Nephron (organoid): ENCODE results near the gene NKTR.
A peak's percentile ranks its signal among the peaks of the same experiment; 100 is the strongest.

Experiments
- H3K27ac Mint-ChIP-seq, 3 experiments: 2 replicates each; pipeline ENCODE4 v1.8.0; 2020; ENCODE audit warnings: mixed read lengths in 3 of 3, mild to moderate bottlenecking in 2 of 3, moderate library complexity in 1 of 3
- H3K27me3 Mint-ChIP-seq: 2 replicates; pipeline ENCODE4 v1.8.0; 2021; ENCODE audit warnings: low read depth, mild to moderate bottlenecking, moderate library complexity, mixed read lengths
- H3K36me3 Mint-ChIP-seq: 2 replicates; pipeline ENCODE4 v1.8.0; 2020; ENCODE audit warnings: low read depth, mixed read lengths
- H3K4me1 Mint-ChIP-seq: 2 replicates; pipeline ENCODE4 v1.8.0; 2020; ENCODE audit warnings: mixed read lengths
- H3K4me3 Mint-ChIP-seq, 3 experiments: 2 replicates each; pipeline ENCODE4 v1.8.0; 2020; ENCODE audit warnings: mild to moderate bottlenecking in 3 of 3, mixed read lengths in 3 of 3, moderate library complexity in 2 of 3
- H3K9me3 Mint-ChIP-seq: 2 replicates; pipeline ENCODE4 v1.8.0; 2020; ENCODE audit warnings: mixed read lengths
- TF ChIP-seq, protein P1 (sequence below), 3 experiments: fragments of 200-600 bp; sonication (generic); IDR thresholded peaks; one replicate each; pipeline ENCODE4 v1.5.0; 2021; ENCODE audit warnings: antibody characterized with exemption in 3 of 3; ENCODE audit not compliant: unreplicated experiment in 3 of 3

The NKTR gene

DNA sequence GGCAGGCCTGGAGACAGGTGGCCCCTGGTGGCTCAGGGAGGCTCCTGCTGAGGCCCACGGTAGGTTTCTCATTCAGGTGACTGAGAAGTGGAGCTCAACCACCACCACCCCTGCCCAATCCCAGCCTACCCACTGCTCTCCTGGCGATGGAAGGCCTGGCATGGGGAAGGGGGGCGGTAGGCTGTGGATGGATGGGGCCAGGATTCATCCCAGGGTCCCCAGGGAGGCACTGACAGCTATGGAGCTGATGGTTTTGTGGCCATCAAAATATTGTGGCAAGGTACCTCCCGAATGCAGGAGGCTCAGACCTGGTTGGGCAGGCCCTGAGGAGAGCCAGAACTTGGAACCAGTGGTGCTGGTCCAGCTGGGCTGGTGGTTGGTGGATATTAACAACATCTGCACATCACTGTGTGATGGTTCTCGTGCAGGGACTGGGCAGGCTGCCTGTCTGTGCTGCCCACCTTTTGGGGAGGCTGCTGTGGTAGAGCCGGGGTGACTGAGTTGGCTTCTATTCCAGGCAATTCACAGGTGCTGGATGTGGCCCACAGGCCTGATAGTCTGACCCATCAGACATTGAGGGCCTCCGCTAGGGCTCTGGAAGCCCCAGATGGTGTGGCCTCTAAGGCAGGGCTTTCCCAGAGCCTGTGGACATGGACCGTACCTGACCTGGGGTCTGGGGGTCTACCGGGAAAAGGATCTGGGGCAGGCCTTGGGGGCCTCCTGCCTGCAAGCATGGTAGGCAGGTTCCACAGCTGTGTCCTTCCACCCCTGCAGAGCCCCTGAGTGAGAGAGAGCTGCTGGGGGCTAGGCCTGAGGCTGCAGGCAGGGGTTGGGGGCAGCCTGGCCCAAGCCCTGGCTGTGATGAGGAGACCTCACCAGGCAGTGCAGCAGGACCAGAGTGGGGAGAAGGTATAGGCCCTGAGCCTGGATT is 56.5 kb downstream of the NKTR start:
- H3K36me3 Mint-ChIP-seq, result no peaks in the 10 kb centered on the region
- H3K27ac Mint-ChIP-seq, result no peak overlapping the region
- no peaks in the 10 kb centered on the region for H3K27me3 Mint-ChIP-seq
- peak overlapping the region; percentile 51 to 70 (median 67) for H3K4me3 Mint-ChIP-seq
- TF ChIP-seq, protein P1, sequence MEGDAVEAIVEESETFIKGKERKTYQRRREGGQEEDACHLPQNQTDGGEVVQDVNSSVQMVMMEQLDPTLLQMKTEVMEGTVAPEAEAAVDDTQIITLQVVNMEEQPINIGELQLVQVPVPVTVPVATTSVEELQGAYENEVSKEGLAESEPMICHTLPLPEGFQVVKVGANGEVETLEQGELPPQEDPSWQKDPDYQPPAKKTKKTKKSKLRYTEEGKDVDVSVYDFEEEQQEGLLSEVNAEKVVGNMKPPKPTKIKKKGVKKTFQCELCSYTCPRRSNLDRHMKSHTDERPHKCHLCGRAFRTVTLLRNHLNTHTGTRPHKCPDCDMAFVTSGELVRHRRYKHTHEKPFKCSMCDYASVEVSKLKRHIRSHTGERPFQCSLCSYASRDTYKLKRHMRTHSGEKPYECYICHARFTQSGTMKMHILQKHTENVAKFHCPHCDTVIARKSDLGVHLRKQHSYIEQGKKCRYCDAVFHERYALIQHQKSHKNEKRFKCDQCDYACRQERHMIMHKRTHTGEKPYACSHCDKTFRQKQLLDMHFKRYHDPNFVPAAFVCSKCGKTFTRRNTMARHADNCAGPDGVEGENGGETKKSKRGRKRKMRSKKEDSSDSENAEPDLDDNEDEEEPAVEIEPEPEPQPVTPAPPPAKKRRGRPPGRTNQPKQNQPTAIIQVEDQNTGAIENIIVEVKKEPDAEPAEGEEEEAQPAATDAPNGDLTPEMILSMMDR (IDR thresholded peaks at IDR 0.05; ENCODE audit: unreplicated experiment in 3 of 3), result no peak
- no peaks in the 10 kb centered on the region for H3K9me3 Mint-ChIP-seq
- peaks cover 27% of the 10 kb centered on the region for H3K4me1 Mint-ChIP-seq

DNA sequence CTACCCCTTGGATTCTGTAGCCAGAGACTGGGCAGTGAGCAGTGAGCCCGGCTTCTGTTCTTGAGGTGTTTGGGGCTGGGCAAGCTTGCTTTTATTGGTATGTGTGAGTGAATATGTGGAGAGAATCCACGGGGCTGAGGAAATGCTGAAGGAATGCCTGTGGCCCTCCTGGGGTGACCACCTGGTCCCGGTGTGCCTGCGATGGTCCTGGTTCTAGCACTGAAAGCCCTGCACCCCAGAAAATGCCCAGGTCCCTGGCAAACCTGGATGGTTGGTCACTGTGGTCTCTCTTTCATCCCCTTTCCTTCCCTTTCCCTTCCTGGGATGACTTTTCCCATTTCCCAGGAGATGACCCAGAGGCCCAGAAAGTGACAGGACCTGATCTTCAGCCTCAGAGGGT is 57.2 kb downstream of the NKTR start:
- Mint-ChIP-seq H3K27me3 (no peaks in the 10 kb centered on the region), H3K9me3 (no peaks in the 10 kb centered on the region), H3K27ac (peak overlapping the region in 2 of 3 experiments; percentile 42 to 65), H3K4me3 (peak overlapping the region; percentile 32 to 73 (median 70)), H3K4me1 (peaks cover 19% of the 10 kb centered on the region), H3K36me3 (no peaks in the 10 kb centered on the region)
- TF ChIP-seq, protein P1 (IDR thresholded peaks at IDR 0.05; ENCODE audit: unreplicated experiment in 3 of 3), result no peak

DNA sequence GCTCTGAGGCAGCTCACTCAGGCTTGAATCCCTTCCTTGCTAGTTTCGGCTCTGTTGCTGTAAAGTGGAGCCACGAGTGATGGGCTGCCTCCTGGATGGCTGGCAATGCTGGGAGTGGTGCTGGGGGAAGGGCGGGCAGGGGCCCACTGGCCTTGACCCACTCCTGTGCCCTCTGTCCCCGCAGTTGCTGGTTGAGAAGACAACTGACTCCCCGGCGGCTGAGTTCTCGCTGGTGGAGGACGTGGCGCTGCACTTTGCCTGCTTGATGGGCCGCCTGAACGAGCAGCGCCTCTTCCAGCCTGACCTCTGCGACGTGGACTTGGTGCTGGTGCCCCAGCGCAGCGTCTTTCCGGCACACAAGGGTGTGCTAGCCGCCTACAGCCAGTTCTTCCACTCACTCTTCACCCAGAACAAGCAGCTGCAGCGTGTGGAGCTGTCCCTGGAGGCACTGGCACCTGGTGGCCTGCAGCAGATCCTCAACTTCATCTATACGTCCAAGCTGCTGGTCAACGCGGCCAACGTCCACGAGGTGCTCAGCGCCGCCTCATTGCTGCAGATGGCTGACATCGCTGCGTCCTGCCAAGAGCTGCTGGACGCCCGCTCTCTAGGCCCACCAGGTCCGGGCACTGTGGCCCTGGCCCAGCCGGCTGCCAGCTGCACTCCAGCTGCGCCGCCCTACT is 57.7 kb downstream of the NKTR start:
- Mint-ChIP-seq H3K36me3 (no peaks in the 10 kb centered on the region), H3K4me1 (peaks cover 14% of the 10 kb centered on the region), H3K27me3 (no peaks in the 10 kb centered on the region), H3K4me3 (peak overlapping the region; percentile 32 to 73 (median 70)), H3K9me3 (no peaks in the 10 kb centered on the region), H3K27ac (peak overlapping the region in 2 of 3 experiments; percentile 42 to 65)
- TF ChIP-seq, protein P1 (IDR thresholded peaks at IDR 0.05; ENCODE audit: unreplicated experiment in 3 of 3), result no peak

DNA sequence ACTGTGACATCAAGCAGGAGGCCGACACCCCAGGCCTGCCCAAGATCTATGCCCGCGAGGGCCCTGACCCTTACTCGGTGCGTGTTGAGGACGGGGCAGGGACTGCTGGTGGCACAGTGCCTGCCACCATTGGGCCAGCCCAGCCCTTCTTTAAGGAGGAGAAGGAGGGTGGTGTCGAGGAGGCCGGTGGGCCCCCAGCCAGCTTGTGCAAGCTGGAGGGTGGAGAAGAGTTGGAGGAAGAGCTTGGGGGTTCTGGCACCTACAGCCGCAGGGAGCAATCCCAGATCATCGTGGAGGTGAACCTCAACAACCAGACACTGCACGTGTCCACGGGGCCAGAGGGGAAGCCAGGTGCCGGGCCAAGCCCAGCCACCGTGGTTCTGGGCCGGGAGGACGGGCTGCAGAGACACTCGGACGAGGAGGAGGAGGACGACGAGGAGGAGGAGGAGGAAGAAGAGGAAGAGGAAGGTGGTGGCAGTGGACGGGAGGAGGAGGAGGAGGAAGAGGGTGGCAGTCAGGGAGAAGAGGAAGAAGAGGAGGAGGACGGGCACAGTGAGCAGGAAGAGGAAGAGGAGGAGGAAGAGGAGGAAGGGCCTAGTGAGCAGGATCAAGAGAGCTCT is 58.4 kb downstream of the NKTR start:
- Mint-ChIP-seq H3K27me3 (no peaks in the 10 kb centered on the region), H3K4me3 (no peak overlapping the region), H3K27ac (no peak overlapping the region), H3K4me1 (peaks cover 12% of the 10 kb centered on the region), H3K9me3 (no peaks in the 10 kb centered on the region), H3K36me3 (no peaks in the 10 kb centered on the region)
- TF ChIP-seq, protein P1 (IDR thresholded peaks at IDR 0.05; ENCODE audit: unreplicated experiment in 3 of 3), result no peak

DNA sequence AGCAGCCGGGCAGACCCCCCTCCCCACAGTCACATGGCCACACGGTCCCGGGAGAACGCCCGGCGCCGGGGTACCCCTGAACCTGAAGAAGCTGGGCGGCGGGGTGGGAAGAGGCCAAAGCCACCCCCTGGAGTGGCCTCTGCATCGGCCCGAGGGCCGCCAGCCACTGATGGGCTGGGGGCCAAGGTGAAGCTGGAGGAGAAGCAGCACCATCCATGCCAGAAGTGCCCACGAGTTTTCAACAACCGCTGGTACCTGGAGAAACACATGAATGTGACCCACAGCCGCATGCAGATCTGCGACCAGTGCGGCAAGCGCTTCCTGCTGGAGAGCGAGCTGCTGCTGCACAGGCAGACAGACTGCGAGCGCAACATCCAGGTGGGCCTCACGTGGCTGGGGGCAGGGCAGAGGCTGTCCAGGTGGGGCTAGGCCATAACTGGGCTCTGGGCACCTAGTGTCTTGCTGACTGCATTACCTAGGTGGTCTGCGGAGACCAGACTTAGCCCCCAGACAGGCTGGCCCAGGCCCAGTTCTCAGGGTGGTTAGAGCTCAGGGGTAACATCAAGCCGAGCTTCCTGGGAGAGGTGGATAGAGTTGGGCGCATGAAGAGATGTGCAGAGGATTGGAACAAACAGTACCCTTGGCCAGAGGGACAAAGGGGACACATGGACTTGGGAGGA is 59.1 kb downstream of the NKTR start:
- Mint-ChIP-seq H3K9me3 (no peaks in the 10 kb centered on the region), H3K4me3 (no peak overlapping the region), H3K36me3 (no peaks in the 10 kb centered on the region), H3K27ac (no peak overlapping the region), H3K4me1 (peaks cover 12% of the 10 kb centered on the region), H3K27me3 (no peaks in the 10 kb centered on the region)
- TF ChIP-seq, protein P1 (IDR thresholded peaks at IDR 0.05; ENCODE audit: unreplicated experiment in 3 of 3), result no peak
